HG03159 (cell line): ENCODE results near the gene APOO.
A peak's percentile ranks its signal among the peaks of the same experiment; 100 is the strongest.

Experiments
- ATAC-seq: cut with Tn5 transposase; IDR thresholded peaks from one replicate; pipeline ENCODE4 v1.9.1; 2021; ENCODE audit warnings: mild to moderate bottlenecking, moderate library complexity; ENCODE audit not compliant: unreplicated experiment

The APOO gene

GRCh38 chrX:23788946-23789345 is 118.8 kb downstream of the APOO start:
- ATAC-seq, result no peak

- ATAC-seq, result peak; percentile 62
These were observed 119.2 kb downstream of the APOO start for GRCh38 chrX:23788521-23788920.

- no peak for ATAC-seq
These were observed 120.0 kb downstream of the APOO start for GRCh38 chrX:23787745-23788118.

- ATAC-seq, result no peak
These were observed 121.4 kb downstream of the APOO start for GRCh38 chrX:23786268-23786815.

- no peak for ATAC-seq
These were observed 122.2 kb downstream of the APOO start for GRCh38 chrX:23785580-23785979.

GRCh38 chrX:23784470-23785331 is 123.0 kb downstream of the APOO start:
- ATAC-seq, result no peak

- no peak for ATAC-seq
These were observed 123.9 kb downstream of the APOO start for GRCh38 chrX:23783589-23784469.
